ENCODE measurements around the gene TMA16.
"Not testable (repeated sequence)": the region's sequence is repeated elsewhere in the genome, so short reads cannot be mapped to it uniquely, and the experiment has no call there.

The TMA16 gene

DNA sequence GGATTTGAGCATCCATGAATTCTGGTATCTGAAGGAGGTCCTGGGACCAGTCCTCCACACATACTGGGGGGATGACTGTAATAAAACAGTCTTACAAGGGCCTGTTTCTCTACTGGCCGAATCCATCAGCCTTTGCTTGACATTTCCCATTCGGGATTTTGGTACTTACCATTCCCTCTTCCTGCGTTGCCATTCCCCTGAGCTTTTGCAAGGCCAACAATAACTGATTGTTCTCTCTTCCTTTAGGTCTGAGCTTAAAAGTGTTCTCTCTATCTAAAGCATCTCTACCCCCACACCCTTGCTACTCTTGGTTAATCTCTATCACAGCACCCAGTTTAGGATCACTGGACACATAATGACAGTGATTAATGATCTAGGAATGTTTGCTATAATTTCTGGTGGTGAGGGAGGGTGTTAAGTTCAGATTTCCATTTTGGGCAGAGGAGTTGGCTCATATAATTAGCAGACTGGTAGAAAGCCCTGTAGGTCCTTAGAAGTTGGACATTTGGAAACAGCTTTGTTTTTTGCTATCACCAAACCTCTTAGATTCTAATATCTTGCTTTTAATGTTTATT, 29.4 kb downstream of the TMA16 start:
- no peak for DNase-seq

DNA sequence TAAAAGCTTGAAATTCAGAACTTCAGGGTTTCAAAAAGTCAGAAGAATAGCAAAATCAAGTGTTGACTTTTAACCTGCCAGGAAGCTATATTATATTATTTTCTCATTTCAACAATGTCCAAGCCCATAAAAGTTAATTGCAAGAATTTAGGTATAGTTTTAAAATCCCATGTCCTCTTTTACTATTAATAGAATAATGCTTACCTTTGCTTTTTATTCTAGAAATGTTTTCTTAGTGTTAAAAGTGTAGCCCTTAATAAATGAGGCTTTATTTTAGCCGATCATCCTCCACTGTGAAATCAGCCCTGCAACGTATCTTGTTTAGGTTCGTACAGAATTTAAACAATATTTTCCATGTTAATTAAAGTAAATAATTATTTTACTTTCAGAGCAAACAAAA, 31.5 kb downstream of the TMA16 start:
- no peak for DNase-seq

DNA sequence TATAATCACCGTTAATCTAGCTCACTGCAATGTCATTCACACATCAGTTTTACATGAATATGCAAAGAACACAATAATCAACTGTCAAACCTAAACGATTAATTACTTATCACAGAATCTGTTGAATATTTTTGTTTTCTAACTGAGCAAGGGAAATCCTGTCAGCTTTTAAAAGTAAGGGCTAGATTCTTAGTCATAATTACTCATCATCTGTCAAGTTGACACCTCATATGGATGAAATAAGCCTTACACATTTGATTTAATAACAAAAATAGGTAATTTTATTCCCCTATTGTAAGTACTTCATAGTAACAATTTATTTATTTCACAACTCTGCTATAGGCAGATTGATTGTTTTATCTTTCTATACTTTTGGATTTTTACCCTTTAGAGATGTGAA, 32.7 kb downstream of the TMA16 start:
- DNase-seq = no peak

DNA sequence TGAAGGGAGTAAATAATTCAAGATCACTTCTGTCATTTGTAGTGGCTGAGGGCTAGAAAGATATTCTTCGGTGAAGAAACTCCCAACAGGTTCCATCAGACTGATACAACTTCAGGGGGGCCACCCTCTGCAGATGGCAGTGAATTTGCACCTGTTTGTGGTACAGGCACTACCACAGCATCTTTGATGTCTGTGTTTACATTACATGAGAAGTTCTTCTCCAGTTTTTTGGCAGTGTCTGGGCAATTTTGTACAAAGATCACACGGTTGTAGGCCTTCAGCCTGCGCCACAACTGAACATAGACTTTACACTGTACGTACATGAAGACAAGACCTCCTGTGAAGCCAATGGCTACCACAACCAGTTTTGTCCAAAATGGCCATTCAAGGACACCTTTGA, 34.2 kb downstream of the TMA16 start:
- DNase-seq = no peak

DNA sequence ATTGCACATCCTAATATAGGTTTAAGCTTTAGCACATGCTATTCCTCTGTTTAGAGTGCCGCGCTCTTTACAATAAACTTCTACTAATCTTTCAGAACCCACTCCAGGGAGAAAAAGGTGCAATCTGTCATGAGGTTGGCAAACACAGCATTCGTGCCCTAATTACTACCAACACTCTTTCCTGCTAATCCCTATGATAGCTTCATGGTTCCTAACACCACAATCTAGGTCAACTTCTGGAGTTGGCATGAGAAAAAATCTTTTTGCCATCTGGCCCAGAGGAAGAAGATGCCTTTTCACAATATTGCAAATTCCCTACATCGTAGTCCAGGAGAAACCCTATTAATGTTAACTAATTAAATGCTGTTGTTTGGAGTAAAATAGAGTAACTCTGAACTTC, 39.6 kb downstream of the TMA16 start:
- DNase-seq = no peak

DNA sequence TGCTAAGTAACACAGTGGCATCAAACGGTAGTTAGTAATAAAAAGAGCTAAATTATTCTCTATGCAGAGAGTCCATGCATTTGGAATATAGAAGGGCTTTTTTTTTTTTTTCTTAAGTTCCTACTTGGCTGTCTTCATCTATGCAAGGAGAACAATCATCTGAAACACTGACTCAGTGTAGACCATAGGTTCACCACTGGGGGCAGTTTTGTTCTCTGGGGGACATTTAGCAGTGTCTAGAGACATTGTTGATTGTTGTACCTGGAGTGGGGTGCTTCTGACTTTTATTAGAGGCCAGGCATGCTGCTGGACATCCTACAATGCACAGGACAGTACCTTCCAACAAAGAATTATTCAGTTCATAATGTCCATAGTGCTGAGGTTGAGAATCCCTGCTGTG, 41.2 kb downstream of the TMA16 start:
- DNase-seq = no peak

DNA sequence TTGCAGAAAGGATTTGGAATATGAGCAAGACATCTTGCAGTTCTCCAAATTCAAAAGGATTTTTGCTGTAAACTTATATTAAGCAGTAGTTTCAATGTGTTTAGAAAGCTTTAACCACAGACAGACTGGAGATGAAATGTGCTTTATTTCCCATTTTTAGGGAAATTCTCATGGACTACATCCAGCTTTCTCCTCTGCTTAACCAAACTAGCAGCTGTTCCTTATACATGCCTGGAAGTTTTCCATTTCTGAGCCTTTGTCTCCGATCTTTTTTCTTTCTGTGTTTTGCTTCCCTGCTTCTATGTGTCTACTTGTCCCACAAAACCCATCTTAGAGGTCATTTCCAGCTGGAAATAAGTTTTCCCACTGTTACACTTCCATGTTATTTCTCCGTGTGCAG, 41.6 kb downstream of the TMA16 start:
- DNase-seq = no peak

DNA sequence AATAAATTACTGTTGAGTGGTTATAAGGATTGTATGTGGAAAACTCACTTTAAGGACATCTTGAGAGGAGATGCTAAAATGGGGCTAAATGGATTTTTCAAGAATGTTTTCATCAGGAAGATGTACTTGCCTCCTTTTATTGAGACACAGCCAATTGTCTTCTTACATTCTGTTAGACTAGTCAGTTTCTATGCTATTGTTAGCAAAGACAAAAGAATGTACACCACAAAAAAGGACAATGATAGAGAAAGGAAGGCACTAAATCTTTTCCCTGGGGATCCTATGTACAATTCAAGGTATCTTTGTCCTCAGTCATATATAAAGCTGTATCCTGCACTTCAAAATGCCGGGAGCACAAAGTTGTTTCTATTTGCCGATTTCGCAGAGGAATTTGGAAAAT, 42.6 kb downstream of the TMA16 start:
- DNase-seq = no peak

DNA sequence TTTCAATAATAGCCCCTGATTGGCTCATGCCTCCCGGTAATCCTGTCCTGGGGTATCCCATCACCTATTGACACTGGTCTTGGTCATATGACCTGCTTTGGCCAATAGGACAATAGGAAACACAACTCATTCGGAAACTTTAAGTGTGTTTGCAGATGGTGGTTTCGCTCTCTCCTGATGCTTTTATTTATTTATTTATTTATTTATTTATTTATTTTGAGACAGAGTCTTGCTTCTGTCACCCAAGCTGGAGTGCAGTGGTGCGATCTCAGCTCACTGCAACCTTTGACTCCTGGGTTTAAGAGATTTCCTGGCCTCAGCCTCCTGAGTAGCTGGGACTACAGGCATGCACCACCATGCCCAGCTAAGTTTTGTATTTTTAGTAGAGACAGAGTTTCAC, 44.3 kb downstream of the TMA16 start:
- DNase-seq = not testable (repeated sequence)

DNA sequence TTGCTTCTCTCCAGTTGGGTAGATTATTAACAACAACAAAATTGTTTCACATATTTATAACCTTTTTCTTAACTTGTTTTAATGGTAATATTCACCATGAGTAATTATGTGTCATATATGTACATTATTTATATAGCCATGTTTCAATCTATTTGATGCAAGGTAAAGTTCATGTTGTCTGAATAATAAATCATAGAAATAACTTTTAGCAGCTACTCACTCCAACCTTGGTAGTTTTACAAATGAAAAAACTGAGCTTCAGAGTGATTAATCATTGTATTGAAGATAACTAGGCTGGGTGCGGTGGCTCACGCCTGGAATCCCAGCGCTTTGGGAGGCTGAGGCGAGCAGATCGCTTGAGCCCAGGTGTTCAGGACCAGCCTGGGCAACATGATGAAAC, 46.0 kb downstream of the TMA16 start:
- DNase-seq = no peak

DNA sequence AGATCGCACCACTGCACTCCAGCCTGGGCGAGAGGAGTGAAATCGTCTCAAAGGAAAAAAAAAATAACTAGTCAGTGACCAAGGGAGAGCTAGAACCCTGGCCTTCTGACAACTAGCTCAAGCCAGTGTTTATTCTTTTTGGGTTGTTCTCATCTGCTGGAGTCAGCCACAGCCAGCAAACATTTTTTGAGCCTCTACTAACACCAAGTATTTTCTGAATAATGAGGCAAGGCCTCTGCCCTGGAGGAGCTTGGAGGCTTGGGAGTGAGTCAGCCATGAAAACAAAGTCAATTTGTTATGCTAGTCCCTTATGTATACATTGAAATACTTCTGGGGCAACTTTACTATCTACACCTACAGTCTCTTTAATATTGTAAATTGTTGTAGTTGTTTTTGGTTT, 46.5 kb downstream of the TMA16 start:
- DNase-seq = no peak

DNA sequence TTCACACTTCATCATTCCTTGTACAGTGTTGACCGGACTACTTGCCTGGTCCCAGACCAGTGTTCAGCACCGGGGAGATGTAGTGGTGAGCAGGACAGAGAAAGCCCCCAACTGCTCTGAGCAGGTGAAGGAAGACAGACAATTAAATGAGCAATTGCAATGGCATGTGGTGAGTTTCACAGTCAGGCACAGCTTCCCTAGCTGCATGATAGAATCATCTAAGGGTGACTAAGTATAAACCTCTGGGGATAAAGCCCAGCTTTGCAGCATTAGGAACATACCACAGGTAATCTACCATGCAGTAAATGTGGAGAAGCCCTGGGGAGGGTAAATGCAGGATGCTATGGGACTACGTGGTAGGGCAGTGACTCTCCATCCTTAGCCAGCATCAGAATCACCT, 47.8 kb downstream of the TMA16 start:
- no peak for DNase-seq

DNA sequence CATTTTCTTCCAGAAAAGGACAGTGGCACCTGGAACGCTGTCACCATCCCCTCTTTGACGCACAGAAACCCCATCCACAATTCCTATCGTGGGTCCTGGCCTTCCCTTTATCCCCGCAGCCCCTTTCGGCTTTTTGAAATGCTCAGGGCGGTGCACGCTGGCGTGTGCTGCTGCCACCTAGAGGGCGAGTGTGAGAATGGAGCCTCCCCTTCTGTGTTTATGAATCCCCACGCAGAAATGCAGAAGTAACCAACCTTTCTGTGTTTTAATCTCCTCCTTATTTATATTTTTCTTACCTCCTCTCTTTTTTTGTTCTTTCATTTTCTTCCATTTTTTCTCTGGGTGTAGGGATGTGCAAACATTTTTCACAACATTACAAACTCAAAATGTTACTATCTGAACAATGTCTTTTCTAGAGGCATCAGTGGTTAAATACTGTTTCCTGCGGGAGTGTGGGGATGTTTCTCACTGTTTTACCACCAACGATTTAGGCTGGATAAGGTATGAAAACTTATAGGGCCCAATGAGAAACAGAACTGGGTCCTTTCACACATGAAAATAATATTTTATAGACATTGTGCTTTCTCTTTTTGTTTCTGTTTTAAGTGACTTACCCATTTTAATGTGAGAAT, 50.0 kb downstream of the TMA16 start:
- DNase-seq = peak; percentile 70

DNA sequence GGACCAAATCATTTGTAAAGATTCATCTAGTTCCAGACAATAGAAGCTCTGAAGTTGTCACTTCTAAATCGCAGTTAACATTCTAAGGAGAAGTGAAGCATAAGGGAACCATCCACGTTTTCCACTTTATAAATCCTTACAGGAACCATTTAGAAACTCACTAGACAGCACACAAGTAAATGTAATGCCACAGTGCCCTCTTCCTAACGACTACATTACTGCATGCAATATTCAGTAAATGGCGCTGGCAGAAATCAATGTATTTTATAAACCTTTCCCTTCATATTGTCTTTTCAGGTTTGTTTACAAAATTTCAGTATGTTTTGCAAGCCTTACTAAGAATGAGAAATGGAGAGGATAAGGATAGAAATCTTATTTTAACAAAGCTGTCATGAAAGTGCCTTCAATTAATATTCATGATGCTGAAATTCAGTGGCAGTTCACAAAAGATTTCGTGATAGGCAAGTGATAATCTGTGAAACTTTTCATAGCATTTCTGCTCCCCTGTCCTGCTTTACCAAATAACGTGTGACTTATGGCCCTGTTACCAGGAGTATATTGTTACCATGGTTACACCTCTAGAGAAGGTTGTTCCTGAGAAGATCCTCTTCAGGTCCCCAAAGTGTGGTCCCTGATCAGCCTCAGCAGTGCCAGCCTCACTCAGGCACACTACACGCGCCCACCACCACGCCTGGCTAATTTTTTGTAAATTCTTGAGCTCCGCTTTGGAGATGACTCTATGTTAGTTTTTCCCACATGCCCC, 54.2 kb downstream of the TMA16 start:
- no peak for DNase-seq

DNA sequence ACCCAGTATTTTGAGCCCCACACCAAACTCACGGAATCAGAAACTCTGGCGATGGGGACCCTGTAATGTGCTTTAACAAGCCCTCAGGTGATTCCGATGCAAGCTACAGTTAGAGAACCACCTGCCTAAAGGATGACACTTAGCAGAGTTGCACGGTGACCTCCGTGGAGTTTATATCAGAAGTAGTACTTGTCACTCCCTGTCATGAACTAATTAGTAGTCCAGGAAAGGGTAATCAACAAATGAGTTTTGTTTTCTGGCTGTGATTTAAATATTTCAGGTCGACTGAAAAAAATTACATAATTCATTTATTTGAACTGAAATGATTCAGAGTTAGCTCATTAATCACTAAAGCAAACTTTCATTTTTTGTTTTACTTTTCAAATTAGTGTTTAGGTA, 56.4 kb downstream of the TMA16 start:
- DNase-seq = no peak

DNA sequence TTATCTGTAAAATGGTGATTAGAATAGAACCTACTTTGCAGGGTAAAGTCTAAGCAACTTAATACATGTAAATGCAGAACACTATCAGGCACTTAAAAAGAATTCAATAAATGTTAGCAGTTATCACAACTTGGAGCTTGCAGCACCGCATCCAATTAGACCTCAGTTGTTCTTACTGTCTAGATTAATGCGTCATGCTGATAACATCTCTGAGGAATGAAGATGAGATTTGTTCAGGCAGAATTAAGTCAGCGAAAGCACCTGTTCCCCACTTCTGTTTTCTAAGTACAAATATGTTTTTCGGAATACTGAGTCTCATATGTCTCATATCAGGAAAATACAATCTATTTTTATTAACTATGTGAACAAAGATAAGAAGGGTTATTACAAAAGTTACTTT, 58.7 kb downstream of the TMA16 start:
- no peak for DNase-seq

DNA sequence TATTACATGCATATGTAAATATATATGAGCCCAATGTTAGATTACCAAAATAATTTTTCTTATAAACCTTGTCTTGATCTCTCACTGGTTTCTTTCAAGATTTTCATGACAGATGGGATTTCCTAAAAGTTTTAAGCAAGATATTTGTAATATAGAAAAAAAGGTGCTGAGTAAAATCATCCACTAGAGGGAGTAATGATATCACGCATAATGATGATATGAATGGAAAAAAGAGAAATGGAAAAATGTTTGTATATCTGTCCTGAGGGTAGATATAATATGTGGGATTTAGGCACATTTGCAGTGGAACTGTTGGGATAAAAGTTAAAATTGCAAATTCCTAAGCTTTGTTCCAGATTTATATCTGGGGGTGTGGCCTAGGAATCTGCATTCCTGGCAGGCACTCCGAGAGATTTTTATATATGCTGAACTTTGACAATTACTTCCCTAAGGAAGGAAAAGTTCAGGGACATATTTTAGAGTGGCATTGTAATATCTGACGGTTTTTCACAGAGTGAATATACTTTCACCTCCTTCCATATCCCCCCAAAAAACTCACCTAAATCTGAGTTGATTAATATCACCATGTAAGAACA, 60.5 kb downstream of the TMA16 start:
- no peak for DNase-seq

DNA sequence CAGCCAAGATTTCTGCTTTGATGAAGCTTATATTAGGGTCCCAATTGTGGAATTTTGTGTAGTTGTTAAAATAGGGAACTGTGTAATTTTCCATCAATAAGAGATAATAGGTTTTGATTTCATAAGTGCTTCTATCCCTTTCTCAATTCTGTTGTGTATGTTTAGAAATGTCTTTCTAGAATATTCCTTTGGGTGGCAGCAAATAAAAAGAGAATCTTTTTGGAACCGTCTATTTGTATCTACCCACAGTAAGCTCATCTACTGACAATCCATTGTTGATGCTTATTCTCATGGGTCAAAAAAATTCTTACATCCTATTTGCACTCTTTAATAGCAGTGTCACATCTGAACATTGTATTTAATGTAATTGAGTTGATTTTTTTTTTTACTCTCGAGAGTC, 61.7 kb downstream of the TMA16 start:
- no peak for DNase-seq

DNA sequence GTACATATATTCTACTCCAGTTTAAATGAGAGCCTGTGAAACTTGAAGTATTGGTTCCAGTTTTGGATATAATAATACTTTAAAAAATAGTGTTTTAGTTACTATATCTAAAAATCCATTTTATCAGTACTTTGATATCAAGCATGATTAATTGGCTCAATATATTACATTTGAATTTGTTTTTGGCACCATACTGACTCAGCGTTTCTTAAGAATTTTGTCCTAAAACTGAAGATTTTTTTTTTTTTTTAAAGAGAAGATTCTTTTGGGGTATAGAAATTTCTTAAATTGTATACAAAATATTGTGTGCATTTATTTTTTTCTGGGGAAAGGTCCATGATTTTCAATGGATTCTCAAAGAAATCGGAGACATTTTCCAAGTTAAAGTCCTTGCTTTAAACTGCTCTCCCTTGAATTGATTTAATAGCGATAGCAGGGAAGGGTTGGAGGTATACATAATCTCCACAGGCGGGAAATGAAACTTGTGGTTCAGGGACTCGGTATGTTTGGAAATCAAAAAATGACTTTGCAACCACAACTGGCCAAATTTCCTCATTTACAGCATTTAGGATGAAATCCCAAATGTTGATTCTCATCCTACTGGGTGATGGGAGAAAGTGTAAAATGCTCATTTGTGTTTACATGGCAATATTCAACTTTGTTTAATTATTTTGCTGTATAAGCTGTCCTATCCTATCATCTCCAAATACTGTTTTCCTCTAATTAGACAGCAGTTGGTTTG, 62.3 kb downstream of the TMA16 start:
- DNase-seq = no peak

DNA sequence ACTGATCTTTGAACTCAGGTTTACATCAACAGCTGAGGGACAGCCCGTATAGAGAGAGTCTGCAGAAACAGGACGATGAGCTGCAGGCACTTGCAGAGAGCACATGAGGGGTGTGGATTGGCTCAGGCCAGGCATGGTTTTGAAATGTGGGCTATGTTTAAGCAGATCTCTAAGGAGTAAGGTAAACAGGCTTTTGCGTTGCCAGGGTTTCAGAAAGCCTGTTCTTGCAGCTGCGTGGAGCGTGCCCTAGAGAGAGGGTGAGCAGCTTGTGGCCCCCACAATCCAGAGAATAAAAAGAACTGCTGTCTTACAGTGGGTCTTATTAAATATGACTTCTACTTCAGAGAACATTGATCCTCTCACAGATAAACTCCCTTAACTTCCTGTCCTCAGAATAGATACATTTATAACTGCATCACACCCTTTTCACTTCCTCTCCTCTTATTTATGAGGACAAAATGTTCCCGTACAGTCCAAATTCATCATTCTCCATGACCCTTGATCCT, 64.1 kb downstream of the TMA16 start:
- DNase-seq = no peak

DNA sequence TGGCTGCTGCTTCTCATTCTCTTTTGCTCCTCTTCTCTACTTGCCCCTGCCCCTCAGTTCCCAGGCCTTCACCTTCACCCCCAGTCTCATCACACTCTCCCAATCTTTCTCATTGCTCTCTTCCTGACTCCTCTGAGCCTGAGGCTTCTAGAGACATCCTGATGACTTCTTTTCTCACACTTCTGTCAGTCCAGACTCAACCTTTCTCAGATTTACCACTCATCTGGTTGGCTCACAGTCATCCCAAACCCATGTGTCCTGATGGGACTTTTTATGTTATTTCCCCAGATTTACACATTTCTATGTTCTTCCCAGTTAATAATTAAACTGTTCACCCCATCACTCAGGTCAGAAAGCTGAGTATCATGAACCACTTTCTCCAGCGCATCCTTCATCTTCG, 68.0 kb downstream of the TMA16 start:
- DNase-seq = no peak

DNA sequence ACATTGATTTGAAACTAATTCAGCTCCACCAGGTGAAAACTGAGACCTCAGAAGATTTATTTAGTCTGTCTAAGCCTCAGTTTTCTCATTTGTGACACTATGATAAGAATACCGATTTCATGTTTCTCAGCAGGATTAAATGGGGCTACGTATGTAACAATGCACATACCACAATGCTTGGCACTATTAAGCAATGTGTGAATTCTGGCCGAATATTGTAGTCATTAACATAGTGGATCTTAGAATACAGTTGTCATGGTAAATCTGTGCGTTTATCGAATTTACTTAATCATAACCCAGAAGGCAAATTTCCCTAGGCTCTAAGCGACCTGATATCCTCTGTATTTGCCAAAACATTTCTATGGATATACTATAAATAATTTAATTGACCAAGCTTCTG, 69.1 kb downstream of the TMA16 start:
- no peak for DNase-seq

DNA sequence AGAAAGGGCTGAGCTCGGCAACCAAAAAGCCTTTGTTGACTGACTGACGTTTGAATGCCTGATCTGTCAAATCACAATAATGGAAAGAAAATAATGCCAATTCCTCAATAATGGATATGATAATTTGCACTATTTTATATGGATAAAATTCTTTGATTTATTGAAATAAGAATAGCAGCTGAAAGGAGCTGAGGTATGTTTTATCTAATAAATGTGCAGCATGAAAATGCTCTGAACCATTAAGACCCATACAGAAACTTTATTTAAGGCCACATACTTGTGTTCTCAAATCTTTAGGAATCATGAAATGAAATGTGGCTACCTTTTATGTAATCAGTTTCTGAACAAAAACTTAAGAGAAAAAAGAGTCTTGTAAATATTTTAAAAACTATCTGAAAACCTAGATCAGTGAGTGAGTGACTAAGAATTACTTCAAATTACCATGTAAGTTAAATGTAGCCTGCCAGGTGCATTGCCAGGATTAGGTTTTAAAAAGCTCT, 69.8 kb downstream of the TMA16 start:
- no peak for DNase-seq

Data from right hindlimb (tissue), 1 donor.